ENCODE measurements around the gene C4orf50. TPM values are rescaled to one million over a fixed set of nuclear protein-coding genes. Genes with fewer than 3 reads are reported as not detected.

The C4orf50 gene
- polyA plus RNA-seq, 4 donors, result 0.01 to 0.03 (median 0.01) TPM; not detected in 1

DNA sequence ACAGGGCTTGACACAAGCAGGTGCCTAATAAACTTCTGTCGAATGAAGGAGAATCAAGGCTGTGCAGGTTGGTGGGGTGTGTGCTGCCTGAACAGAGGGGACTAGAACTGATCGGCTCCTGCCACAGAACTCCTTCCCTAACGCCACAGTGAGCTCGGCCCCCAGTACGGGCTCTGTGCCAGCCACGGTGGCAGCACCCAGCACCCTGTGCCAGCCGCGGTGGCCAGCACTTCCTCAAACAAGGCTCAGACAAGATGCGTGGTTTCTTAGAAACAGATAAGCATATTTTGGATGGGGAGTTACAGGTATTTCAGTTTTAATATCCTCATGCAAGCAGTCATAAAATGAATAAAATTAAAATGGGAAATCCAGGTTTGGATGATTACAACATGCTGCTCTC lies 26.0 kb upstream of the C4orf50 start:
- DNase-seq (ENCODE audit: low read depth in 4 of 4, low spot score in 3 of 4), result no peak

DNA sequence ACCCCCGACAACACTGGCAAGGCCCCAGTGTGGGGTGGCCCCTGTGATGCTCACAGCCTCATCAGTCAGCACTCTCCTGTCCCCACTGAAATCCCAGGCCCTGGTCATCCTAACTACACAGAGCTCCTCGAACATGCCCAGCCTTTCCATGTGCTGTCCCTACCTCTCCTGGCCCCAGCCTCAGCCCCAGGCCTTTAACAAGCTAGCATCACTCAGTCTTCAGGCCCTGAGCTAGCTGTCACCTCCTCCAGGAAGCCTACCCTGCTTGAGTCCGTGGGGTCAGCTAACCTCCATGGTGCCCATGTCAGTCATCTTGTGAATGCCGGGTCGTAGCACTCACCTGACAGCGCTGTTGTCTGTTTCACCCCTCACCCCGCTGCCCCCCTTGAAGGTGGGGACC lies 25.6 kb upstream of the C4orf50 start:
- DNase-seq (ENCODE audit: low read depth in 4 of 4, low spot score in 3 of 4), result no peak

DNA sequence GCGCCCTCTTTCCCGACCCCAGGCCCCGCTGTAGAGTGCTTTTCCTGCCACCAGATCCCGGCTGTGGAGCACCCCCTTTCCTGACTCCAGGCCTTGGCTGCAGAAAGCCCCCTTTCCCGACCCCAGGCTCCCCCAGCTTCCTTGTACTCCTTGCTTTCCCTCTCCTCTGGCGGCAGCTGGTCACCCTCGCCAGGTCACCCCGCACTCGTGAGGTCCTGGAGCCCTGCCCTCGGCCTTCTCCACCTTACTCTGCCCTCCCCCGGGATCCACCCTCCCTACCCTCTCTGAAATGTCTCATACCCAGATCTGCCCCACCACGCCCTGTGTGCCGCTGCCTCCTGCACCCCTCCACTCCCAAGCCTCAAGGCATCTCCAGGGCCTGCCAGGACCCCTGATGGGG lies 25.0 kb upstream of the C4orf50 start:
- DNase-seq (ENCODE audit: low read depth in 4 of 4, low spot score in 3 of 4), result no peak

DNA sequence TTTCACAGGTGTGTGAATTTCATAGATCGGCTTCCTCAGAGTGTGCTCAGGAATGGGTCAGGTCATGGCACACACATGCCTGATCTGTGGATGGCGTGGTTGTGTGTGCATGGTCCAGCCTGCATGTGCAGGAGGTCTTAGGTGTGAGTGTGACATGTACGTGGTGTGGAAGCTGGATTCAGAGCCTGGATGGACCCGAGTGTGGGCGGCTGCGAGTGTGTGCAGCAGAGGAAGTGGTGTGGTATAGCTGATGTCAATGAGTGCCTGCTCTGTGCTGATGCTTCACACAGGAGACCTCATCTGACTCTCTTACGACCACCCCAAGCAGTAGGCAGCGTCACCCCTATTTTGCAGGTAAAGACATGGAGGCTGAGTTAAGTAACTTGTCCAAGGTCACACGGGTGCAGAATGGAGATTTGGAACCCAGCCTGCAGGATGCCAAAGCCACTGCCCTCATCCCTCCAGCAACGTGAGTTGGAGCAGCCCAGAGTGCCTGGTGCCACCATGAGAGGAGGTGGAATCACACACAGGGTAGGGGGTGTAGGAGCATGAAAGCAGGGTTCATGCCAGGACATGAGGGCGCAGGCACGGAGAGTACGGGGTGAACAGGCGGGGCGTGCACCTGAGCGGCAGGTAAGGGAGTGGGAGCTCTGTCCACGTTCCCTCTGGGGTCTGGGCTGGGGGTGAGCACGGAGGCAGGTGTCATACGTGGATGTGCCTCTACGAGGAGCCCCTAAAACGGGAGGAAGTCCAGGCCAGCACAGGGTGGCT lies 24.2 kb upstream of the C4orf50 start:
- no peak for DNase-seq (ENCODE audit: low read depth in 4 of 4, low spot score in 3 of 4)

DNA sequence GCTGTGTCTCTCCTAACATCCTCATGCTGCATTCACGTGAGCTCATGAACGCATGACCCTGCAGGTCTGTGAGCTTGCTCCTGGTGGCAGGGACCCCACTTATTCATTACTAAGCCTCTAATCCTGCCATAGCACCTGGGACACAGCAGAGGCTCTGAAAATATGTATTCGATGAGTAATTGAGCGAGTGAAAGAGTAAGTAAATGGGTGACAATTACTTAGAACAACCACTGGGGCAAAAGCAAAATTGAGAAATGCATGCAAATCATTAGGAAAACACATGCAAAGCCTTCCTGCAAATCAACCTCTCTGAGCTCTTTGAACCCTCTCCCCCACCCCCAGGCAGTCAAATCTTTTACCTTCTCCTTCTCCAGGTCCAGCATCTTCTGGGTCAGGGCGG lies 23.6 kb upstream of the C4orf50 start:
- no peak for DNase-seq (ENCODE audit: low read depth in 4 of 4, low spot score in 3 of 4)

DNA sequence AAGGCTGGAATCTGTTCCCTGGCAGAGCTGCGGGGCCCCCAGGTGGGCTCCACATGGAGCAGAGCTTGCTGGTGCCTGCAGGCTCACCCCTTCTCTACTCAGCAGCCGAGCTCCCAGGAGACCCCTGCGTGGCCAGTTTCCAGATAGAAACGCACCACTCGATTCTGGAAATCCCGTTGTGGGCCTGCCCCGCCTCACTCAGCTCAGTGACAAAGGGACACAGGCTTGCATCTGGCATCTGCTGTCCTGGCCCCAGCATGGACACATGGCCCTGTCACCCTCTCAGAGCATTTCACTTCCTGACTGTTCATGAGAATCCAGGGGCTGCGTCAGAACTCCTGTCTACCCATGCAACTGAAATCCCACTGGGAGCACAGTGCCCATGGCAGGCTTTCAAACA lies 20.5 kb upstream of the C4orf50 start:
- DNase-seq (ENCODE audit: low read depth in 4 of 4, low spot score in 3 of 4), result no peak

DNA sequence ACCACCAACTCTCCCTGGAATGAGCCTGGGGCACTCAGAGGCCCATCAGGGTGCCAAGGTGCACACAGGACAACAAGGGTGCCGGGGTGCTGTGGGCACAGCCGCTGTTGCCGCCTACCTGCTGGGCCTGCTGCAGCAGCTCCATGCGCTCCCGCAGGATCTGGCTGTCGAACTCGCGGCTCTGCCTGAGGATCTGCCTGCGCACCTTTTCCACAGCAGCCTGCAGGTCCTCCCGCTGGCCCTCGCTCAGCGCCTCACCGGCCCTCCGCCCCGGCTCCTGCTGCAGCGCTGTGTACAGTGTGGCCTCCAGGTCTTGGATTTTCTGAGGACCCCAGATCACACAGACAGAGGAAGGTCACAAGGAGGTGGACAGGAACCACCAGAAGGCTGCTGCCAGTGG lies 17.6 kb upstream of the C4orf50 start:
- DNase-seq (ENCODE audit: low read depth in 4 of 4, low spot score in 3 of 4), result no peak

DNA sequence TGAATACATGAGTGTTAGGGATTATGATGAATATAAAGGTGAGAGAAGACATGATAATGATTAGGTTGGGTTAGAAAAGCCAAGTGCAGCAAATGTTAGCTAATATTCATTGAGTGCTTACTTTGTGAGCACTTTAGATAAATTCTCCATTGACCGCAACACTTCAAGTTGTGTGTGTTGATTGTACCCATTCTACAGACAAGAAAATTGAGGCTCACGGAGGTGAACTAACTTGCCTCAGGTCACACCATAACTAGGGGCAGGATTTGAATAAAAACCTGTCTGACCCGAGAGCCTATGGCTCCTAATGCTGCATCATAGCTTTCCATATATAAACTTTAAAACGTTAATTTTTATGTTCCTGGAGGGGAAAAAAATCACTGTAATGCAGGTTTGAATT lies 15.2 kb upstream of the C4orf50 start:
- DNase-seq (ENCODE audit: low read depth in 4 of 4, low spot score in 3 of 4), result no peak

DNA sequence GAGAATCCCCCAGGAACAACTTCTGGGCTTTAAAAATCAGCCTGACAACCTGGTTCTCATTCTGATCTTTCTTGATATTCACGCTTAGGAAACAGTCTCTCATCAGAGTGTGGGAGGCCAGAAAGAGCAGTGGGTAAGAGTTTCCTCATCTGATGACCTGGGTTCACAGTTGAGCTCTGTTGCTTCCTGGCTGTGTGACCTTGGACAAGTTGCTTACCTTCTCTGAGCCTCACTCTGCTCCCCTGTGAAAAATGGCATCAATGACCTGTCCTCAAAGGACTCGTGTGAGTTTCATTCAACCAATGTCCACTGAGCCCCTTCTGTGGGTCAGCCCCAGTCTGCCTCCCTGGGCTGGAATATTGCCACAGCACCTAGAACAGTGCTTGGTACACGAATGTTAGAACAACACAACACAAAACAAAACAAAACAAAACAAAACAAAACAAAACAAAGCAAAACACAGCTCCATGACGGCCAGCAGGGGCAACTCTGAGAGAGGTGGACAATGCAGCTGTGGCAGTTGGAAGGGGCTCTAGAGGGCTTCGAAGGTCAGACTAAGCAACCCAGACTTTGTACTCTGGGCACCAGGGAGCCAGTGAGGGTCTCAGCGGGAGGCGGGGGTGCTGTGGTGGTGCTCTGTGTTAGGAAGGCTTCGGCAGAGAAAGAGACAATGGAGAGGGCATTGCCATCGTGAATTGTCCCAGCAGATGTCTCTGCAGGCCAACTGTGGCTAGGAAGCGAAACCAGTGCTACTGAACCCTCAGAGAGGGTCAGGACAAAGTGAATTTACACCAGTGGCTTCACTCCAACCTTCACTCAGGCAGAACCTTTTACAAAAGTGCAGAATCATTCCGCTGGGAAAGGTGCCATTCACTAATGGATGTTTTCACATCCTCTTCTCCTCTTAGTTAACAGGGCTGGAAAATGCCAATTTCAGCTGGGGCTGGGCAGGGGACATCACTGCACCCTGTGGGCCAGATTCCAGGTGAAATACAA lies 14.3 kb upstream of the C4orf50 start:
- no peak for DNase-seq (ENCODE audit: low read depth in 4 of 4, low spot score in 3 of 4)

DNA sequence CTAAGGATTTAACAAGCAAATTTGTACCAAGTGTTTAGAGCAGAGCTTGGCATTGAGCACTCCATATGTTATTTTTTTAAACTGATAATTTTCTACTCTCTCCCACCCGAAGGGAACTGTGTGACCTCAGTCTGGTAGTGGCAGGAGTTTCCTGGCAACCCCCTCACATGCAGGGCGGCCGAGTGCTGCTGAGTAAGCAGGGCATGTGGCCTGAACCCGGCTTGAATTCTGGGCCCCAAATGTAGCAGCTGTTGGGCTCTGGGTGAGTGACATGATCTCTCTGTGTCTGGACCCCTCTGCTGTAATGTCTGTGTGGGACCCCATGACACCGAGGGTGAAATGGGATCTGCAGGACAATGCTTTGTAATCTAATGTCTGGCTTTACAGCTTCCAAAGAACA lies 13.6 kb upstream of the C4orf50 start:
- DNase-seq (ENCODE audit: low read depth in 4 of 4, low spot score in 3 of 4), result no peak

DNA sequence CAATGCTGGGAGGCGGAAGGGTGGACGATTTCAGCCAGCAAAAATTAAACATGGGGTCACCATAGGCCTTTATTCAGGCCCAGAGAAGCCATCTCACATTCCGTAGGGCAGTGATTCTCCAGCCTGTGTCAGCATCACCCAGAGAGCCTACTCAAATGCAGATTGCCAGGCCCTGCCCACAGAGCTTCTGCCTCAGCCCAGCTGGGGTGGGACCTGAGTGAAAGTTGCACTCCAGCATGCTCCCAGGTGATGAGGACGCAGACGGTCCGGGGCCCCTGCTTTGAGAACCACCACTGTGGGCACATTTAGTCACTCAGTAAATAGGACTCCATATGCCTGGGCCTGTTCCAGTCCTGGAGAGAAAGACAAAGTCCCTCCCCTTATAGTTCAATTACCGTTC lies 12.4 kb upstream of the C4orf50 start:
- no peak for DNase-seq (ENCODE audit: low read depth in 4 of 4, low spot score in 3 of 4)

DNA sequence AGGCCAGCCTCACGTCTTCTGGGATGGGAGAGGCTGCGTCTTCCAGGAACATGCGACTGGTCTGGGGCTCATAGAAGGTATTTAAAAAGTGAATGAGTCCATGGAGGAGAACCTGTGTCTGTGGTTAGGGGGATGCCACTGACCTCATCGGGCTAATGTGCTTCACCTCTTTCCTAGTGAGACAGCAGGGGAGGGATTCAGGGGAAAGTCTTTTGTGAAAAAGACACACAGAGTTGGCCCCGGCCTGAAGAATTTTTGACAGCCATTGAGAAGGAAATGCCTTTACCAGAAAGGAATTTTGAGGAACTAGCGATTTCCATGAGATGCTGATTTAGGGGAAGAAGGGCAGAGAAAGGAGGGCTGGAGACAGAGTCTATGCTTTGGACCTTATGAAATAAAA lies 11.0 kb upstream of the C4orf50 start:
- DNase-seq (ENCODE audit: low read depth in 4 of 4, low spot score in 3 of 4), result no peak

DNA sequence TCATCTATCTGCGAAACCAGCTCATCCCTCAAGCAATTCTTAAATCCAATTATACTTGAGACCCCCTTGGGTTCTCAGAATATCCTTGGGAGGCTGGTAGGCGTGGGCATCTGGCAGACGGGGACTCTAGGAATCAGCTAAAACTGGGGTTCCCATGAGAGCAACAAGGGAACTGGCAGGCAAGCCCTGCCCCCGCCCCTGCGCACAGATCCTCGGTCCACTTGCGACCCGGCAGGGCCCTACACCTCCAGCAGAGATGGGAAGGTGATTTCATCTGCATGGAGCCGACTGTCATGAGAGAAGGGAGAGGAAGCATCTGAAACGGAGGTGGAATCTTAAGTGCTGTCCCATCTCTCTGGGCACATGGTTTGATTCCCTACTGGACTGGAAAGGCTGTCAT lies 9.9 kb upstream of the C4orf50 start:
- no peak for DNase-seq (ENCODE audit: low read depth in 4 of 4, low spot score in 3 of 4)

DNA sequence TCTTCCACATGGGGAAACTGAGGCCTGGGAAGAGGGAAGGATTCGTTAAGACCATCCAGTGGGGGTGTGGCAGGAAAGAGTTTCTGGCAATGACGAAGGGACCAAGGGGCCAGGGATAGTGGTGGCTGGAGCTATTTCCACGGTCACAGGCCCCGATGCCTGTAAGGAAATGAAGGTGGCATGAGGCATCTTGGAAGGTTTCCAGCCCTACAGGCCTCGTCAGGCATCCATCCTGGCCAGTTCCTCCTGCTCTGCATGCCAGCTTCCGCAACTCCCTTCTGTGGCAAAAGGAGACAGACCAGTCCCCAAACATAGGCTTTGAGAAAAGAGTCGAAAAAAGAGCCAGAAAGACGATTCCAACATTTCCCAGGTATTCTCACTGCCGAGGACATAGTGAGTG lies 9.2 kb upstream of the C4orf50 start:
- no peak for DNase-seq (ENCODE audit: low read depth in 4 of 4, low spot score in 3 of 4)

DNA sequence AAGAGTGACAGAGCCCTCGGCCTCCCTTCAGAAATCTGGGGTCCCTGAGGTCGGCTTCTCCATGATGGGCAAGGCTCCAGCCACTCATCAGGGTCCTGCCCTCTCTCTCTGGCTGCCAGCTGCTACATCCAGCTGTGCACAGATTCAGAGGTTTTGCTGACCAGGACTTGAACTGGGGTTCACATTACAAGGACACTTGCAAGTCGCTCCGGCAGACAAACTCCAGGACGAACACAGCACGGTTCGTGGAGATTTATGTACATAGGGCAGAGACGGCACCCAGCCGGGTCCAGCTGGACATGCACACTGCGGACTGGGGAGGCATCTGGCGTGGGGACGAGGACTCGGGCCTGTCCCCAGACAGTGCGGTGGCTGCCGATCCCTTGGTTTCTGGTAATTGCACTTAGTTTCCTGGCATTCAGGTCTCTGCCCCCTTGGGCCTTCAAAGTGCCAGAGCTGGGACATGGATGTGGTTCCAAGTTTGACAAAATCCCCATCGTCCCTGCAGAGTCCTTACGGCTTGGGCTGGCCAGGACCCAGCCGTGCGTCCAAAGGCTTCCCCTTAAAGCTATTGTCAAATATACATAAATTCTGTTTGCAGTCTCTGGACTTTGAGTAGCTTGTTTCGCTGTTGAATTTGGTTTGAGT lies 6.2 kb upstream of the C4orf50 start:
- DNase-seq (ENCODE audit: low read depth in 4 of 4, low spot score in 3 of 4), result peak; percentile 14 to 27 (median 18)

DNA sequence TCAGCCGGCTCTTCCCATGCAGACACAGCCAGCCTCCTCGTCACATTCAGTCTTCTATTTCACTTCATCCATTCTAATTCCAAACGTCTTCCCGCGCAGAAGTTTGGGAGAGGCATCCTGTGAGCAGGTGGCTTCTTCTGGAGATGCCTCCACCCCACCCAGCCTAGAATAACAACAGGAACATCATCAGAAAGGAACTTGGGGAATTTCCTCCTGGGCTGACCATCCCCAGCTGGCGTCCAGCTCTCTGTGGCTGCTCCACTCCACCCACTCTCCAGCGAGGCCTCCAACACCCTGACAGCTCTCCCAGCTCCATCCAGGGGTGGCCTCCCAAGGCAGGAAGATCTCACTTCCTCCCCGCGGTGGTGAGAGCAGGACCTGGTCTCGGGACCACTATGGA lies 5.5 kb upstream of the C4orf50 start:
- DNase-seq (ENCODE audit: low read depth in 4 of 4, low spot score in 3 of 4), result no peak

DNA sequence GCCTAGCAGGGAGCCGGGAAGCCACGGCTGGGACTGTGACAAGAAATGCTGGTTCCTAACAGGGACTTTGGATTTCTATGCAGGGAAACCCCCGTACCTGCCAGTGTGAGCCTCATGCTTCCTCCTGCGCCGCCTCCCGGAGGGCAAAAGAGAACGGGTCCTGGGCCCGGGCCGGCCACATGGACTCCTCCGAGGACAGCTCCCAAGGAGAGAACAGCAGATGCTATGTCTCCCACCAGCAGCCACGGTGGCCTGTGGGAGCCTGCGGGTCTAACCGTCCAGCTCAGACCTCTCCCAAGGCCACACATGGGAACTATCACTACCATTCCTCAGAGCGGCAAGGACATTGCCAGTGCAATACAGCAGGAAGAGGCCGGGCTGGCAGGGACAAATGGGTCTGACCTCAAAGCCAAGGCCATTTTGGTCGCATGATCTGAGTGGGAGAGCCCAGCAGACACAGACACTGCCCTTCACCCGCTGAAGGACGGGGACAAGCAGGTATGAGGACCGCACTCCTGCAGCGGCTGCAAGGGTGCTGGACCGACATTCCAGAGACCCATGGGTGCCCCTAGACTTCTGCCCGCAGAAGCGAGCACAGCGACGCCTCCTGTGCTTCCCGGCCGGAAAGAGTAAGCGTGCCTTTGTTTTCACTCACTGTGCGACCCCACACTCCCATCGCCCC lies 4.5 kb upstream of the C4orf50 start:
- no peak for DNase-seq (ENCODE audit: low read depth in 4 of 4, low spot score in 3 of 4)

DNA sequence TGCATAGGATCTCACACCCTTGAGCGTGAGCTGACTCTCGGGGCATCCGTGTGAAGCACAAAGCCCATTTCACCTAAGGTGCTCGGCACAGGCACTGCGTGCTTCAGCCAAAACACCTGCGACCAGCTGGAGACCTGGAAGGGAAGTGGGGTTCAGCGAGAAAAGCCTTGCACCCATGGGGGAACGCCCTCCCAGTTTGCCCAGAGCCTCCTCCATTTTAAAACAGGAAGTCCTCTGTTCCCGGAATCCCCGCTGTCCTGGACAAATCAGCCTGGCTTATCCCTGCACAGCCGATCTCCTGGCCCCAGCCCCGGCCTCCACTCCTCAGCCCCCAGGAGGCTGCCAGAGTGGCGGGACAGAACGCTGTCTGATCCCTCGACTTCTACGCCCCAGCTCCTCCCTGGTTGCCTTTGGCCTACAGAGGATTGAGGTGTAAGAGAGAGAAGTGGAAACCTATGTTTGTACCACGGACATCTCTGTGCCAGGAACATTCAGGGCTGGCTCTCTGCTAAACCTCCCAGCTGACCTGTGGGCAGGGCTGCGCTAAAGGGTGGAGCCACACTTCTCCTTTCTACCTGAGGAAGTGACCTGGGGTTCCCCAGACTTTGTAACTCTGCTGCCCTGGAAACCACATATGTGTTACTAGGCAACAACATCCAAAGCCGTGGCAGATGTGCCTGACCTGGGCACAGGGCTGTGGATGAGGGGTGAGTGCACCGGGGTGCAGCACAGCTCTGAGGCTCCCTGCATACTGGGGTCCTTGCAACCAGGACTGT lies 3.8 kb upstream of the C4orf50 start:
- no peak for DNase-seq (ENCODE audit: low read depth in 4 of 4, low spot score in 3 of 4)

DNA sequence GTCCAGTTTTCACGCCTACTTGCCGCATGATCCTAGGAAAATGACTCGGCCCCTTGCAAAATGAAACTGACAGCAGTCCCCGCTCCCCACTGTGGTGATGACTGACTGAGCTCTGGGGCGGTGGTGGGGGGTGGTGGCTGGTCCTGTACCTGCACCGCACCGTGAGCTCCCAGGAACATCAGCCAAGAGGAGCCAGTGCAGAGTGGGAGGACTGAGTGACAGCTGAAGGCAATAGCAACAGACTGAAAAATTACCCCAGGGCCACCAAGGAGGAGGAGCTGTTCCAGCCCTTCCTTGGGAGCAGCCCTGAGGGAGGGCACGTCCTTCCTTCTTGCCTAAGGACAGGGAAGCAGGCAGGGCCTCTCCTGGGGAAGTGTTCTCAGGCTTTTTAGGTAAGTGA lies 2.4 kb upstream of the C4orf50 start:
- DNase-seq (ENCODE audit: low read depth in 4 of 4, low spot score in 3 of 4), result no peak
